ENCODE data around the gene ALG3.

- no peak for TF ChIP-seq CTCF (IDR thresholded peaks at IDR 0.05)
- TF ChIP-seq POLR2A (IDR thresholded peaks at IDR 0.05): no peak
These were observed 55.9 kb downstream of the ALG3 start for GRCh38 chr3:184192889-184193288.
